ENCODE results near the gene SLC12A4. TPM values are rescaled to one million over a fixed set of nuclear protein-coding genes. Genes with fewer than 3 reads are reported as not detected.

SLC12A4 gene
- polyA plus RNA-seq, 1 donor (not counting 4 experiments of a cell fraction or from before 2014, with no cell fraction given): 59.3 TPM

GRCh38 chr16:67959536-67960329, 8.7 kb downstream of the SLC12A4 start:
- DNase-seq (ENCODE audit: low read depth, low spot score): no peak
- peaks cover 54% of the 10 kb centered on the region for H3K4me1 ChIP-seq (ENCODE audit: control insufficient read depth, extremely low read depth, insufficient read depth, low read length)
- peaks cover 29% of the 10 kb centered on the region for H3K79me2 ChIP-seq (ENCODE audit: control insufficient read depth, insufficient read depth, low read length)
- no peak overlapping the region for H3K4me3 ChIP-seq (ENCODE audit: control insufficient read depth in 2 of 3, extremely low read depth in 1 of 3, insufficient read depth in 2 of 3, low read depth in 1 of 3, low read length in 3 of 3)
- no peak overlapping the region for H2AFZ ChIP-seq (ENCODE audit: control insufficient read depth, low read length)
- dilution Hi-C loops (cut with MboI; ENCODE audit: extremely low pct_ligation_motif_present, low sequenced_read_pairs): no loop called here
- H3K9me1 ChIP-seq (ENCODE audit: control insufficient read depth, extremely low read depth, insufficient read depth, low read length): peaks cover 9% of the 10 kb centered on the region
- peak overlapping the region; percentile 3 for H3K4me2 ChIP-seq (ENCODE audit: control insufficient read depth, extremely low read depth, insufficient read depth, low read depth, low read length)
- no peak overlapping the region for H3K27ac ChIP-seq (ENCODE audit: control insufficient read depth, insufficient read depth, low read length)
- FAIRE-seq: no peak
- H3K36me3 ChIP-seq (ENCODE audit: control insufficient read depth in 2 of 2, extremely low read depth in 1 of 2, insufficient read depth in 2 of 2, low read length in 2 of 2): peaks cover 40 to 58% of the 10 kb centered on the region in 2 experiments
- peaks cover 11% of the 10 kb centered on the region for H4K20me1 ChIP-seq (ENCODE audit: control insufficient read depth, extremely low read depth, insufficient read depth, low read length)
- no peaks in the 10 kb centered on the region for H3K9me3 ChIP-seq (ENCODE audit: control insufficient read depth, low read depth, low read length)
- H3K9ac ChIP-seq (ENCODE audit: control insufficient read depth, extremely low read depth, insufficient read depth, low read length): no peak overlapping the region
- TF ChIP-seq, protein P1, sequence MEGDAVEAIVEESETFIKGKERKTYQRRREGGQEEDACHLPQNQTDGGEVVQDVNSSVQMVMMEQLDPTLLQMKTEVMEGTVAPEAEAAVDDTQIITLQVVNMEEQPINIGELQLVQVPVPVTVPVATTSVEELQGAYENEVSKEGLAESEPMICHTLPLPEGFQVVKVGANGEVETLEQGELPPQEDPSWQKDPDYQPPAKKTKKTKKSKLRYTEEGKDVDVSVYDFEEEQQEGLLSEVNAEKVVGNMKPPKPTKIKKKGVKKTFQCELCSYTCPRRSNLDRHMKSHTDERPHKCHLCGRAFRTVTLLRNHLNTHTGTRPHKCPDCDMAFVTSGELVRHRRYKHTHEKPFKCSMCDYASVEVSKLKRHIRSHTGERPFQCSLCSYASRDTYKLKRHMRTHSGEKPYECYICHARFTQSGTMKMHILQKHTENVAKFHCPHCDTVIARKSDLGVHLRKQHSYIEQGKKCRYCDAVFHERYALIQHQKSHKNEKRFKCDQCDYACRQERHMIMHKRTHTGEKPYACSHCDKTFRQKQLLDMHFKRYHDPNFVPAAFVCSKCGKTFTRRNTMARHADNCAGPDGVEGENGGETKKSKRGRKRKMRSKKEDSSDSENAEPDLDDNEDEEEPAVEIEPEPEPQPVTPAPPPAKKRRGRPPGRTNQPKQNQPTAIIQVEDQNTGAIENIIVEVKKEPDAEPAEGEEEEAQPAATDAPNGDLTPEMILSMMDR (optimal IDR thresholded peaks at IDR 0.05 in 1 of 3, IDR thresholded peaks at IDR 0.05 in 1 of 3, conservative IDR thresholded peaks at IDR 0.05 in 1 of 3; ENCODE audit: extremely low read depth in 1 of 3, insufficient read depth in 2 of 3, low read length in 3 of 3): no peak
- TF ChIP-seq EZH2 (IDR thresholded peaks at IDR 0.05; ENCODE audit: low read length): no peak
- H3K27me3 ChIP-seq (ENCODE audit: control insufficient read depth, extremely low read depth, insufficient read depth, low read length): no peaks in the 10 kb centered on the region

GRCh38 chr16:67957622-67958021, 10.8 kb downstream of the SLC12A4 start:
- H3K9me3 ChIP-seq (ENCODE audit: control insufficient read depth, low read depth, low read length): no peaks in the 10 kb centered on the region
- no peak for TF ChIP-seq EZH2 (IDR thresholded peaks at IDR 0.05; ENCODE audit: low read length)
- H3K4me3 ChIP-seq (ENCODE audit: control insufficient read depth in 2 of 3, extremely low read depth in 1 of 3, insufficient read depth in 2 of 3, low read depth in 1 of 3, low read length in 3 of 3): no peak overlapping the region
- H3K79me2 ChIP-seq (ENCODE audit: control insufficient read depth, insufficient read depth, low read length): peaks cover 24% of the 10 kb centered on the region
- H3K9me1 ChIP-seq (ENCODE audit: control insufficient read depth, extremely low read depth, insufficient read depth, low read length): peaks cover 9% of the 10 kb centered on the region
- dilution Hi-C loops (cut with MboI; ENCODE audit: extremely low pct_ligation_motif_present, low sequenced_read_pairs): no loop called here
- H2AFZ ChIP-seq (ENCODE audit: control insufficient read depth, low read length): no peak overlapping the region
- no peak overlapping the region for H3K9ac ChIP-seq (ENCODE audit: control insufficient read depth, extremely low read depth, insufficient read depth, low read length)
- peaks cover 49 to 59% of the 10 kb centered on the region in 2 experiments for H3K36me3 ChIP-seq (ENCODE audit: control insufficient read depth in 2 of 2, extremely low read depth in 1 of 2, insufficient read depth in 2 of 2, low read length in 2 of 2)
- peaks cover 11% of the 10 kb centered on the region for H4K20me1 ChIP-seq (ENCODE audit: control insufficient read depth, extremely low read depth, insufficient read depth, low read length)
- no peaks in the 10 kb centered on the region for H3K27me3 ChIP-seq (ENCODE audit: control insufficient read depth, extremely low read depth, insufficient read depth, low read length)
- FAIRE-seq (no peak), DNase-seq (ENCODE audit: low read depth, low spot score) (no peak)
- no peak overlapping the region for H3K27ac ChIP-seq (ENCODE audit: control insufficient read depth, insufficient read depth, low read length)
- peaks cover 33% of the 10 kb centered on the region for H3K4me1 ChIP-seq (ENCODE audit: control insufficient read depth, extremely low read depth, insufficient read depth, low read length)
- no peak overlapping the region for H3K4me2 ChIP-seq (ENCODE audit: control insufficient read depth, extremely low read depth, insufficient read depth, low read depth, low read length)

All from keratinocyte (primary cell).